Measurements from ENCODE around the gene AKNA.
"Not testable (repeated sequence)": the region's sequence is repeated elsewhere in the genome, so short reads cannot be mapped to it uniquely, and the experiment has no call there.

The AKNA gene

DNA sequence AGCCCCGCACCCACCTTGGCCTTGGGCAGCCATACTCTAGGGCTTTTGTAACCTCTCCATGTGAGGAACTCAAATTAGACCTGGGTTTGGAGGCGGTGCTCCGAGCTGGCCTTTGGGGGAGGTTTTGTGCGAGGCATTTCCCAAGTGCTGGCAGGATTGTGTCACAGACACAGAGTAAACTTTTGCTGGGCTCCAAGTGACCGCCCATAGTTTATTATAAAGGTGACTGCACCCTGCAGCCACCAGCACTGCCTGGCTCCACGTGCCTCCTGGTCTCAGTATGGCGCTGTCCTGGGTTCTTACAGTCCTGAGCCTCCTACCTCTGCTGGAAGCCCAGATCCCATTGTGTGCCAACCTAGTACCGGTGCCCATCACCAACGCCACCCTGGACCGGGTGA lies 58.2 kb downstream of the AKNA start, which contains the start of gene ORM2:
Gene ORM2, plus strand, starts transcription at position 245 of the 398 bp plus-strand sequence. Its CDS starts 36 bp downstream, at position 281.
- TF ChIP-seq, protein P1, sequence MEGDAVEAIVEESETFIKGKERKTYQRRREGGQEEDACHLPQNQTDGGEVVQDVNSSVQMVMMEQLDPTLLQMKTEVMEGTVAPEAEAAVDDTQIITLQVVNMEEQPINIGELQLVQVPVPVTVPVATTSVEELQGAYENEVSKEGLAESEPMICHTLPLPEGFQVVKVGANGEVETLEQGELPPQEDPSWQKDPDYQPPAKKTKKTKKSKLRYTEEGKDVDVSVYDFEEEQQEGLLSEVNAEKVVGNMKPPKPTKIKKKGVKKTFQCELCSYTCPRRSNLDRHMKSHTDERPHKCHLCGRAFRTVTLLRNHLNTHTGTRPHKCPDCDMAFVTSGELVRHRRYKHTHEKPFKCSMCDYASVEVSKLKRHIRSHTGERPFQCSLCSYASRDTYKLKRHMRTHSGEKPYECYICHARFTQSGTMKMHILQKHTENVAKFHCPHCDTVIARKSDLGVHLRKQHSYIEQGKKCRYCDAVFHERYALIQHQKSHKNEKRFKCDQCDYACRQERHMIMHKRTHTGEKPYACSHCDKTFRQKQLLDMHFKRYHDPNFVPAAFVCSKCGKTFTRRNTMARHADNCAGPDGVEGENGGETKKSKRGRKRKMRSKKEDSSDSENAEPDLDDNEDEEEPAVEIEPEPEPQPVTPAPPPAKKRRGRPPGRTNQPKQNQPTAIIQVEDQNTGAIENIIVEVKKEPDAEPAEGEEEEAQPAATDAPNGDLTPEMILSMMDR (IDR thresholded peaks at IDR 0.05): not testable (repeated sequence)

DNA sequence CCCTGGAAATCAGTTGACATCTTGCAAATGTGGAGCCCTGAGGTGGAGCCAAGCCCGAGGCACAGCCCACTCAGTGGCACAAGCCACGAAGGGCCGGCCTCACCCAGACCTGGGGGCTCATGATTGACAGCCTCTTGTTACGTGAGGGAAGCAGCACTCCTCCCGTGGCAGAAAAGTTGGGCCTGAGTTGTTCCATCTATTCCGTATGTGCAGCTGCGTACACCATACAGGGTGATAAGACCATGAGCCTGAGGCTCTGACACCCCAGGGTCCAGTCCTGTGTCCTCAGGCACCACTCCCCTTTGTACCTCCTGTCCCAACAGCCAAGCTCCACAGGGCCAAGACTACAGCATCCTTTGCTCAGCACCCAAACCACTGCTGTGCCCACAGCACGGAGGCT lies 60.0 kb downstream of the AKNA start:
- TF ChIP-seq, protein P1 (IDR thresholded peaks at IDR 0.05): no peak

DNA sequence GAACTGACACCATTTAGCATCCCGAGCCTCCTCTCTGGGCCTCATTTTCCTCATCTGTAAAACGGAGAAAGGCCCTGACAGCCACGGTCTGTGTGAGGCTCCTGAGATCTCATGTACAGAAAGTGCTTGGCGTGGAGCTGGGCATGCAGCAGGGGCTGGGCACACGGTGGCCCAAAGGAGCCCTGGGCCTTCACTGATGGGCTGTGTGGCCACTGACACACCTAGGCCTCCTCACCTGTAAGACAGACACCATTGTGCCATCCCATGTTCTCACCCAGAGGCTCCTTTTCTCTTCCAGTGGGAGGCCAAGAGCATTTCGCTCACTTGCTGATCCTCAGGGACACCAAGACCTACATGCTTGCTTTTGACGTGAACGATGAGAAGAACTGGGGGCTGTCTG lies 63.3 kb downstream of the AKNA start:
- TF ChIP-seq, protein P1 (IDR thresholded peaks at IDR 0.05): no peak

DNA sequence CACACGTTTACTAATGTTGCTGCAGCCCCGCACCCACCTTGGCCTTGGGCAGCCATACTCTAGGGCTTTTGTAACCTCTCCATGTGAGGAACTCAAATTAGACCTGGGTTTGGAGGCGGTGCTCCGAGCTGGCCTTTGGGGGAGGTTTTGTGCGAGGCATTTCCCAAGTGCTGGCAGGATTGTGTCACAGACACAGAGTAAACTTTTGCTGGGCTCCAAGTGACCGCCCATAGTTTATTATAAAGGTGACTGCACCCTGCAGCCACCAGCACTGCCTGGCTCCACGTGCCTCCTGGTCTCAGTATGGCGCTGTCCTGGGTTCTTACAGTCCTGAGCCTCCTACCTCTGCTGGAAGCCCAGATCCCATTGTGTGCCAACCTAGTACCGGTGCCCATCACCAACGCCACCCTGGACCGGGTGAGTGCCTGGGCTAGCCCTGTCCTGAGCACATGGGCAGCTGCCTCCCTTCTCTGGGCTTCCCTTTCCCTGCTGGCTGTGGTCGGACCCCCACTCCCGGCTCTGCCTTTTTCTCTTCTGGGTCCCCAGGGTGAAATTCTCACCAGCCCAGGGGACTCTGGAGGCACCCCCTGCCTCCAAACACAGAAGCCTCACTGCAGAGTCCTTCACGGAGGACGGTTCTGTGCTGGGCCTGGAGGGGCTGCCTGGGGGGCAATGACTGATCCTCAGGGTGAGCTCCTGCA lies 64.8 kb downstream of the AKNA start, which contains the start of gene ORM1:
Gene ORM1, plus strand, starts transcription at position 268 of the 701 bp plus-strand sequence. Its CDS starts 36 bp downstream, at position 304.
- TF ChIP-seq, protein P1 (IDR thresholded peaks at IDR 0.05): not testable (repeated sequence)

DNA sequence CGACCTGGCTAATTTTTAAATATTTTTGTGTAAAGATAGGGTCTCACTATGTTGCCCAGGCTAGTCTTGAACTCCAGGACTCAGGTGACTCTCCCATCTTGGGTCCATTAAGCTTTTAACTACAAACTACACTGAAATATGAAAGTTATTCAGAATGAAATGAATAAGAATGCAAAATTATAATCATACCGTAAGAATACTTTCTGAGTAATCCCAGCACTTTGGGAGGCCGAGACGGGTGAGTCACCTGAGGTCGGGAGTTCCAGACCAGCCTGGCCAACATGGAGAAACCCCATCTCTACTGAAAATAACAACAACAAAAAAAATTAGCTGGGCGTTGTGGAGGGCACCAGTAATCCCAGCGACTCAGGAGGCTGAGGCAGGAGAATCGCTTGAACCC lies 66.0 kb downstream of the AKNA start:
- TF ChIP-seq, protein P1 (IDR thresholded peaks at IDR 0.05): no peak

DNA sequence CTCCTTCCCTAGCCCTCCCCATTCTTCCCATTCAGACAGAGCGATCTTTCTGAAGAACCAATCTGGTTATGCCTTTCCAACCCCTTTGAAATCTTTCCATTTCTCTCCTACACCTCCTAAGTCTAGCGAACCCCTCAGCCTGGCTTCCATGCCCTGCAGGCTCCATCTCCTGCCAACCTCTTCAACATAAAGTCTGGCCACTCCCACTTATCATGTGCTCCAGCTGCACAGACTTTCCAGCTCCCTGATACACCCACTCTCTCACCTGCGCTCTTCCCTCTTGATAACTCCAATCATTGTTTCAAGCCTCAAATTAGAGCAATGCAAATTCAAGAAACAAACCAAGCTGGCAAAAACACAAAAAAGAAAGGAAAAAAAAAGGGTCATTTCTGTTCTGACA lies 68.6 kb downstream of the AKNA start:
- TF ChIP-seq, protein P1 (IDR thresholded peaks at IDR 0.05): no peak

DNA sequence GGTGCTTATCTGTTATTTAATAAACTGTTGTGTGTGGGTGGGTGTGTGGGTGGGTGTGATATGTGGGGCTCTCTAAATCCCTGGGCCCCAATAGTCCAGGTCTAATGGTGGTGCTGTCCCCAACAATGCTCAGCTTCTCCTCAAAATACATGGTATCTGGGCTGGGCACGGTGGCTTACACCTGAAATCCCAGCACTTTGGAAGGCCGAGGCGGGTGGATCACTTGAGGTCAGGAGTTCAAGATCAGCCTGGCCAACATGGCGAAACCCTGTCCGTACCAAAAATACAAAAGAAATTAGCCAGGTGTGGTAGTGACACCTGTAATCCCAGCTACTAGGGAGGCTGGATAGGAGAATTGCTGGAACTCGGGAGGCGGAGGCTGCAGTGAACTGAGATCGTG lies 69.4 kb downstream of the AKNA start:
- TF ChIP-seq, protein P1 (IDR thresholded peaks at IDR 0.05): no peak

Data from LNCAP (cell line).